C4-2B (cell line): ENCODE measurements around the gene PPM1E.

Experiments used
- ZFX ChIP-seq: fragments of 450-650 bp; IDR thresholded peaks from 2 replicates; pipeline ENCODE4 v1.6.1; 2017
- TF ChIP-seq, protein P1 (sequence below): fragments of 450-650 bp; conservative IDR thresholded peaks from 2 replicates; pipeline ENCODE4 v1.5.1; 2017; ENCODE audit warnings: mild to moderate bottlenecking

DNA sequence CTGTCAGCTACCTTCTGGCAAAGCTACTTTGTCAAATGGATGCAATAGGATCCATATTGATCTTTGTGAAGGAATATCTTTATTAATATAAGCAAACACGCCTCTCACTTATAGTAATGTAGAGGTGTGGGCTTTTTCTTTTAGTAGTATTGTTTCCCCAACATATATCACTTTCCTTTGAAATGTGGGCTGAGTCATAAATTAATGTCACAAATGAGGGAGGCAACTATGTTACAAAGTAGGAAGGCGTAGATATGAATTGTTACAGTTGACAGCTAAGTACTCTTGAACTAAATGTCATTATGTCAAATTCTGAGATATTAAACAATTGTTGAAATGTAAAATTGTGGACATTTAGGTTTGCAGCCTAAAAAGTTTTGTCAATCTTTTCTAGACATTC, 2.6 kb upstream of the PPM1E start:
- TF ChIP-seq, protein P1, sequence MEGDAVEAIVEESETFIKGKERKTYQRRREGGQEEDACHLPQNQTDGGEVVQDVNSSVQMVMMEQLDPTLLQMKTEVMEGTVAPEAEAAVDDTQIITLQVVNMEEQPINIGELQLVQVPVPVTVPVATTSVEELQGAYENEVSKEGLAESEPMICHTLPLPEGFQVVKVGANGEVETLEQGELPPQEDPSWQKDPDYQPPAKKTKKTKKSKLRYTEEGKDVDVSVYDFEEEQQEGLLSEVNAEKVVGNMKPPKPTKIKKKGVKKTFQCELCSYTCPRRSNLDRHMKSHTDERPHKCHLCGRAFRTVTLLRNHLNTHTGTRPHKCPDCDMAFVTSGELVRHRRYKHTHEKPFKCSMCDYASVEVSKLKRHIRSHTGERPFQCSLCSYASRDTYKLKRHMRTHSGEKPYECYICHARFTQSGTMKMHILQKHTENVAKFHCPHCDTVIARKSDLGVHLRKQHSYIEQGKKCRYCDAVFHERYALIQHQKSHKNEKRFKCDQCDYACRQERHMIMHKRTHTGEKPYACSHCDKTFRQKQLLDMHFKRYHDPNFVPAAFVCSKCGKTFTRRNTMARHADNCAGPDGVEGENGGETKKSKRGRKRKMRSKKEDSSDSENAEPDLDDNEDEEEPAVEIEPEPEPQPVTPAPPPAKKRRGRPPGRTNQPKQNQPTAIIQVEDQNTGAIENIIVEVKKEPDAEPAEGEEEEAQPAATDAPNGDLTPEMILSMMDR, result no peak
- TF ChIP-seq ZFX, result no peak
